Measurements from ENCODE around the gene PLXNA1.

DNA sequence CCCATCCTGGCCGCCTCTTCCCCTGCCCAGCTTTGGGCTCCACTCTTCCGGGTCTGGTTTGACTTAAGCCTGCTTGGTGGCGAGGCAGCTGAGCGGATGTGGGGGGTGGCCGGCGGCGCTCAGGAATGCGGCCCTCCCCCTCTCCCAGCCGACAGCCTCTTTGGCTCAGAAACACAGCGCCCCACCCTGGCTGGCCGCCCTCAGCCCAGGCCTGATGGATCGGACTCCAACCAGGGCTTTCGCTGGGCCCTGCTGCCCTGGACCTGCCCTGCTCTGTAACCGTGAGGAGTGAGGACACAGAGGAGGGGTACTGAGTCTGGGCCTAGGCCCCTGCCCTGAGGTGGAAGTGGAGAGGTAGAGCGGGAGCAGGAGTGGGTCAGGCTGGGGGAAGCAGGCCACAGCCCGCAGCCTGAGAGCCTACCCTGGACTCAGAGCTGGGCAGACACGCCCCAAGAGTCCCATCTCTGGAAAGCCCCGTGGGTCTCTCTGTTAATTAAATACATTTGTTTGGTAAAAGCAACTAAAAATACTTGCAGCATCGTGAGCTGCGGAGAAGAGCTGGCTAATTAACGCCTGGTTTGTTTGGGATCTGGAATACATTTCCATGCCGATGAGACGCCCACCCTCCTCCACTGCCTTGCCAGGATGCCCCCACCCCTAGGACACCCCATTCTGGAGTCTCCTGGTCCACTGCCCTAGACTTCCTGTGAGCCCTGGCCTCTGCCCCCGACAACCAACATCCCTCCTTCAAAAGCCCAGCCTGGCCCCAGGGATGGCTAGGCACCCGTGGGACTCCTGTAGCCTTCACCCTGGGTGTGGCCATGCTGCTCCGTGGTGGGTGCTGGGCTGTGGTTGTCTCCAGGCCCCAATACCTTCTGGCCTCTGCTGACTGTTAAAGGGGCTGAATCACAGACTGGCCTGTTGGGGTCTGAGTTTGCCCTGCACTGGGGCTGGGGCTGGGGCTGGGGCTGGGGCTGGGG, 19.6 kb downstream of the PLXNA1 start:
- no peak for TF ChIP-seq GATA2 (IDR thresholded peaks at IDR 0.05; ENCODE audit: low read depth, low read length)
- TF ChIP-seq GATA3 (IDR thresholded peaks at IDR 0.05; ENCODE audit: low read depth, low read length): no peak

Data from SH-SY5Y (cell line).